ENCODE data around the gene C4orf51.

GRCh38 chr4:145760961-145761929 is 81.3 kb downstream of the C4orf51 start:
- TF ChIP-seq, protein P1, sequence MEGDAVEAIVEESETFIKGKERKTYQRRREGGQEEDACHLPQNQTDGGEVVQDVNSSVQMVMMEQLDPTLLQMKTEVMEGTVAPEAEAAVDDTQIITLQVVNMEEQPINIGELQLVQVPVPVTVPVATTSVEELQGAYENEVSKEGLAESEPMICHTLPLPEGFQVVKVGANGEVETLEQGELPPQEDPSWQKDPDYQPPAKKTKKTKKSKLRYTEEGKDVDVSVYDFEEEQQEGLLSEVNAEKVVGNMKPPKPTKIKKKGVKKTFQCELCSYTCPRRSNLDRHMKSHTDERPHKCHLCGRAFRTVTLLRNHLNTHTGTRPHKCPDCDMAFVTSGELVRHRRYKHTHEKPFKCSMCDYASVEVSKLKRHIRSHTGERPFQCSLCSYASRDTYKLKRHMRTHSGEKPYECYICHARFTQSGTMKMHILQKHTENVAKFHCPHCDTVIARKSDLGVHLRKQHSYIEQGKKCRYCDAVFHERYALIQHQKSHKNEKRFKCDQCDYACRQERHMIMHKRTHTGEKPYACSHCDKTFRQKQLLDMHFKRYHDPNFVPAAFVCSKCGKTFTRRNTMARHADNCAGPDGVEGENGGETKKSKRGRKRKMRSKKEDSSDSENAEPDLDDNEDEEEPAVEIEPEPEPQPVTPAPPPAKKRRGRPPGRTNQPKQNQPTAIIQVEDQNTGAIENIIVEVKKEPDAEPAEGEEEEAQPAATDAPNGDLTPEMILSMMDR (conservative IDR thresholded peaks at IDR 0.05 in 1 of 2, IDR thresholded peaks at IDR 0.05 in 1 of 2; ENCODE audit: low read depth in 1 of 2, low read length in 2 of 2), result no peak
- no peak for TF ChIP-seq EZH2 (IDR thresholded peaks at IDR 0.05; ENCODE audit: low read length, missing control alignments)

Data from fibroblast of lung (primary cell).